ENCODE data around the gene PTGDS. TPM values are rescaled to one million over a fixed set of nuclear protein-coding genes. Genes with fewer than 3 reads are reported as not detected.

The PTGDS gene
- total and polyA plus RNA-seq, 2 donors from 2014 or later = 236 to 709 TPM

DNA sequence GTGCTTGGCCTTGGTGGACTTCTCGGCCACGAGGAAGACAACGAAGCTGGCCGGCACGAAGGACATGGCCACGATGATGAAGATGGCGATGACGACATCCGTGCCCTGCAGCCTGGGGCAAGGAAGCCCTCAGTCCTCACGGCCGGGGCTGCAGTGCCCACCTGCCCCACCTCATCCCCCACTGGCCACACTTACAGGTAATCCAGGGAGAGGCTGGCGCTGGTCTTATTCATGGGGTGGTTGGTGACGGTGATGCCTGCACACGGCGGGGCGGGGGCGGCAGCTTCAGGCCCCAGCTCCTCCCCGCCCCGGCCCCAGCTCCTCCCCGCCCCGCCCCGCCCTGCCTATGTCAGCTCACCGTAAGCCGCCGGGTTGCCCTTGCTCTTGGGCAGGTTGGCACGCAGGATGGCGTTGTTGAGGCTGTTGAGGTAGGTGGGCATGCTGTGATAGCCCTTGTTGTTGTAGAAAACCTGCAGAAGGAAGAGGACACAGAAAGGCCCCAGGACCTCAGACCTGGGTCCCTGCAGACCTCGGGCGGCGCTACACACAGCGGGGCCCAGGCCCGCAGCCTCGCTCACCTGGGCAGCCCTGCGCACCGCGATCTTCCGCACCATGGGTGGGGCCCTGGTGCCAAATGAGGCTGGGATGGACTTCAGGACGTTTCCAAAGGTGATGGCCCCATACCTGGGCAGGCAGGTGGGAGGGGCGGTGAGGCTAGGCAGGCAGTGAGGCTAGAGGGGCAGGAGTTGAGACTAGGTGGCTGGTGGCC is 34.8 kb downstream of the PTGDS start:
- Histone ChIP-seq H3K4me1 (ENCODE audit: control insufficient read depth in 2 of 3, insufficient read depth in 2 of 3, low read depth in 1 of 3, low read length in 3 of 3) (peaks cover 0 to 4% (median 0%) of the 10 kb centered on the region in 3 donors), H3K36me3 (ENCODE audit: control insufficient read depth in 2 of 3, insufficient read depth in 3 of 3, low read length in 3 of 3) (peaks cover 0 to 5% (median 0%) of the 10 kb centered on the region in 3 donors), H3K27ac (ENCODE audit: low read depth in 2 of 2, low read length in 2 of 2) (no peak overlapping the region), H3K9ac (ENCODE audit: low read length in 3 of 3) (no peak overlapping the region), H3K4me3 (ENCODE audit: low read length in 3 of 3) (no peak overlapping the region), H3K9me3 (ENCODE audit: control insufficient read depth in 2 of 3, insufficient read depth in 1 of 3, low read length in 3 of 3) (no peaks in the 10 kb centered on the region), H3K27me3 (ENCODE audit: control insufficient read depth, insufficient read depth, low read length) (no peaks in the 10 kb centered on the region)
- FAIRE-seq (no peak), DNase-seq (no peak)
- intact Hi-C loops (cut with DNase I) = no loop called here
- TF ChIP-seq, protein P1, sequence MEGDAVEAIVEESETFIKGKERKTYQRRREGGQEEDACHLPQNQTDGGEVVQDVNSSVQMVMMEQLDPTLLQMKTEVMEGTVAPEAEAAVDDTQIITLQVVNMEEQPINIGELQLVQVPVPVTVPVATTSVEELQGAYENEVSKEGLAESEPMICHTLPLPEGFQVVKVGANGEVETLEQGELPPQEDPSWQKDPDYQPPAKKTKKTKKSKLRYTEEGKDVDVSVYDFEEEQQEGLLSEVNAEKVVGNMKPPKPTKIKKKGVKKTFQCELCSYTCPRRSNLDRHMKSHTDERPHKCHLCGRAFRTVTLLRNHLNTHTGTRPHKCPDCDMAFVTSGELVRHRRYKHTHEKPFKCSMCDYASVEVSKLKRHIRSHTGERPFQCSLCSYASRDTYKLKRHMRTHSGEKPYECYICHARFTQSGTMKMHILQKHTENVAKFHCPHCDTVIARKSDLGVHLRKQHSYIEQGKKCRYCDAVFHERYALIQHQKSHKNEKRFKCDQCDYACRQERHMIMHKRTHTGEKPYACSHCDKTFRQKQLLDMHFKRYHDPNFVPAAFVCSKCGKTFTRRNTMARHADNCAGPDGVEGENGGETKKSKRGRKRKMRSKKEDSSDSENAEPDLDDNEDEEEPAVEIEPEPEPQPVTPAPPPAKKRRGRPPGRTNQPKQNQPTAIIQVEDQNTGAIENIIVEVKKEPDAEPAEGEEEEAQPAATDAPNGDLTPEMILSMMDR (IDR thresholded peaks at IDR 0.05; ENCODE audit: borderline replicate concordance, extremely low read depth, insufficient read depth) = no peak

DNA sequence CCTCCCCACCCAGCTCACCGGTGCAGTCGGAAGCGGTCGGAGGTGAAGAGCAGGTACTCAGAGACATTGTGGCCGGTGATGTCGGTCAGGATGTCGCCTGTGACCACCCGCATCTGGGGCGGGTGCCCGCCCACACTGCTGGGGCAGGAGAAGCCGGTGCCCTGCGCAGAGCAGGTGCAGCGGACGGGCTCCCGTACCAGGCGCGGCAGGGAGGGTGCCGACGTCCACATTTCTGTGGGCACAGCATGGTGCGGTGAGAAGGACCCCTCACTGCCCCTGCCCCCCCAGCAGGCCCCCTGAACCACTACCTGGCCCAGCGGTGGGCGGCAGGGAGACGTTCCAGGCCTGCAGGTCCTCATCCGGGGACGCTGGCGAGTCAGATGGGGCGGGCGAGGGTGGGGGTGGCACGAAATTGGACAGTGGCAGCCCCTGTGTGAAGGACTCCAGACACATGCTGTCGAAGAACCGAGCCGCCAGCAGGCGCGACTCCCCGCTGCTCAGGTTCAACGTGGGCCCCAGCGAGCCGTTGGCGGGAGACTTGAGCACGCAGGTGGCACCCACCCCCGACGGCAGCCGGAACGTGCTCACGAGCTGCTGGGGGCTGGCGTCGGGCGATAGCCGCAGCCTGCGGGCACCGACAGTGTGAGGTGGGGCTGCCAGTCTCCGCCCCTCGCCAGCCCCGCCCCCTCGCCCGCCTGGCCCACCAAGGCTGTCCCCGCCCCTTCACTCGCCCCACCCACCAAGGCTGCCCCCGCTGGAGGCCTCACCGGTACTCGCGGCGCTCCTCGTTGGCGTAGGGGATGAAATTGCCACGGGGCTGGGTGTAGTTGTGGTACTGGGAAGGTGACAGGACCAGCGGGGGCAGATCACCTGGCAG is 35.6 kb downstream of the PTGDS start:
- no peak overlapping the region for H3K27ac ChIP-seq (ENCODE audit: low read depth in 2 of 2, low read length in 2 of 2)
- no peaks in the 10 kb centered on the region for H3K9me3 ChIP-seq (ENCODE audit: control insufficient read depth in 2 of 3, insufficient read depth in 1 of 3, low read length in 3 of 3)
- FAIRE-seq (no peak), DNase-seq (no peak)
- peaks cover 0 to 8% (median 0%) of the 10 kb centered on the region in 3 donors for H3K36me3 ChIP-seq (ENCODE audit: control insufficient read depth in 2 of 3, insufficient read depth in 3 of 3, low read length in 3 of 3)
- intact Hi-C loops (cut with DNase I) = no loop called here
- H3K27me3 ChIP-seq (ENCODE audit: control insufficient read depth, insufficient read depth, low read length) = no peaks in the 10 kb centered on the region
- H3K4me1 ChIP-seq (ENCODE audit: control insufficient read depth in 2 of 3, insufficient read depth in 2 of 3, low read depth in 1 of 3, low read length in 3 of 3) = no peaks in the 10 kb centered on the region
- TF ChIP-seq, protein P1 (IDR thresholded peaks at IDR 0.05; ENCODE audit: borderline replicate concordance, extremely low read depth, insufficient read depth) = no peak
- H3K4me3 ChIP-seq (ENCODE audit: low read length in 3 of 3) = no peak overlapping the region
- H3K9ac ChIP-seq (ENCODE audit: low read length in 3 of 3) = no peak overlapping the region

DNA sequence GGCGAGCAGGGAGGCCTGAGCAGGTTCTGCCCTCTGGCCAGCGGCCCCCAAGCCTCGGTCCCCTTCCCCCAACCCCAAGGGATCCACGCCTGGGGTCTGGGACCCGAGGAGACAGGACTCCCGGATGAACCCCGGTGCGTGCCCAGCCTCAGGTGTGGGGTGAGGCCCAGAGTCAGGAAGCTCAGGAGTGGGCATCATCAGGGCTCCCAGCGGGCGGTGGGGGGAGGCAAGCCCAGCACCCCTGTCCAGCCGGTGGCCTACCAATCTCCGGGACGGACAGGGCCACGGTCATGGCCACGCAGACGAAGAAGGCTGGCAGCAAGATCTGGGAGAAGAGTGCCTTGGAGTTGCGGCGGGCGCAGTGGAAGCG is 36.3 kb downstream of the PTGDS start:
- DNase-seq = no peak
- Histone ChIP-seq H3K4me3 (ENCODE audit: low read length in 3 of 3) (no peak overlapping the region), H3K9me3 (ENCODE audit: control insufficient read depth in 2 of 3, insufficient read depth in 1 of 3, low read length in 3 of 3) (no peaks in the 10 kb centered on the region), H3K4me1 (ENCODE audit: control insufficient read depth in 2 of 3, insufficient read depth in 2 of 3, low read depth in 1 of 3, low read length in 3 of 3) (no peaks in the 10 kb centered on the region), H3K27me3 (ENCODE audit: control insufficient read depth, insufficient read depth, low read length) (no peaks in the 10 kb centered on the region), H3K27ac (ENCODE audit: low read depth in 2 of 2, low read length in 2 of 2) (no peak overlapping the region), H3K9ac (ENCODE audit: low read length in 3 of 3) (no peak overlapping the region), H3K36me3 (ENCODE audit: control insufficient read depth in 2 of 3, insufficient read depth in 3 of 3, low read length in 3 of 3) (peaks cover 0 to 8% (median 0%) of the 10 kb centered on the region in 3 donors)
- FAIRE-seq = no peak
- TF ChIP-seq, protein P1 (IDR thresholded peaks at IDR 0.05; ENCODE audit: borderline replicate concordance, extremely low read depth, insufficient read depth) = no peak
- intact Hi-C loops (cut with DNase I) = no loop called here

All from kidney (tissue), 14 donors.